Measurements from ENCODE around the gene LCNL1. TPM values are rescaled to one million over a fixed set of nuclear protein-coding genes. Genes with fewer than 3 reads are reported as not detected.

Gene LCNL1
- total and polyA plus RNA-seq, 4 donors = 0.01 to 0.08 TPM; not detected in 2

GRCh38 chr9:137009938-137010732 lies 27.3 kb downstream of the LCNL1 start:
- no peak for DNase-seq (ENCODE audit: low spot score)
- H3K4me1 ChIP-seq (ENCODE audit: control insufficient read depth in 4 of 4, insufficient read depth in 4 of 4, low read length in 3 of 4) = no peaks in the 10 kb centered on the region
- no peak overlapping the region for H3K9ac ChIP-seq (ENCODE audit: low read depth in 1 of 2, low read length in 2 of 2)
- H3K36me3 ChIP-seq (ENCODE audit: control insufficient read depth in 4 of 4, insufficient read depth in 3 of 4, low read depth in 1 of 4, low read length in 3 of 4) = peaks cover 0 to 29% (median 11%) of the 10 kb centered on the region in 4 donors
- H3K4me3 ChIP-seq (ENCODE audit: low read depth in 1 of 3, low read length in 3 of 3) = no peak overlapping the region
- 97% methylated on average over 49 of the region's 49 CpGs for WGBS
- no peak for TF ChIP-seq SP1 (IDR thresholded peaks at IDR 0.05)
- no peak for TF ChIP-seq FOXA2 (IDR thresholded peaks at IDR 0.05)
- no peak for TF ChIP-seq RAD21 (IDR thresholded peaks at IDR 0.05)
- no peak for TF ChIP-seq RXRA (IDR thresholded peaks at IDR 0.05)
- no peak for TF ChIP-seq ATF3 (IDR thresholded peaks at IDR 0.05)
- no peak for TF ChIP-seq NR2F2 (IDR thresholded peaks at IDR 0.05)
- no peak for TF ChIP-seq EGR1 (IDR thresholded peaks at IDR 0.05; ENCODE audit: low read depth in 2 of 2)
- no peak for TF ChIP-seq REST (IDR thresholded peaks at IDR 0.05)
- TF ChIP-seq FOXA1 (IDR thresholded peaks at IDR 0.05) = no peak
- TF ChIP-seq HNF4G (IDR thresholded peaks at IDR 0.05) = no peak
- TF ChIP-seq CTCF (IDR thresholded peaks at IDR 0.05; ENCODE audit: low read depth, low read length, missing input control) = no peak
- TF ChIP-seq YY1 (IDR thresholded peaks at IDR 0.05) = no peak
- no peak for TF ChIP-seq GABPA (IDR thresholded peaks at IDR 0.05 in 1 of 2, conservative IDR thresholded peaks at IDR 0.05 in 1 of 2)
- TF ChIP-seq MAX (IDR thresholded peaks at IDR 0.05) = no peak
- TF ChIP-seq TAF1 (conservative IDR thresholded peaks at IDR 0.05) = no peak
- no peak for TF ChIP-seq JUND (IDR thresholded peaks at IDR 0.05)
- no peak for TF ChIP-seq ZBTB33 (IDR thresholded peaks at IDR 0.05)
- no peak for TF ChIP-seq HNF4A (conservative IDR thresholded peaks at IDR 0.05)
- no peak overlapping the region for H3K27ac ChIP-seq (ENCODE audit: low read depth in 1 of 2, low read length in 2 of 2)
- no peaks in the 10 kb centered on the region for H3K27me3 ChIP-seq (ENCODE audit: control insufficient read depth in 4 of 4, insufficient read depth in 4 of 4, low read length in 3 of 4)
- no peaks in the 10 kb centered on the region for H3K9me3 ChIP-seq (ENCODE audit: control insufficient read depth in 4 of 4, low read length in 3 of 4)
